ENCODE measurements around the gene DPY30. TPM values are rescaled to one million over a fixed set of nuclear protein-coding genes. Genes with fewer than 3 reads are reported as not detected.

Gene DPY30
- total RNA-seq, 1 experiment from 2014 or later, result 105 TPM

- no TSS peak for BruUV-seq (replicated peaks)
- no peaks in the 10 kb centered on the region for H3K9me3 ChIP-seq (ENCODE audit: control insufficient read depth, insufficient read depth, low read depth, low read length)
- ChIA-PET CTCF (no interaction called here), POLR2A (no interaction called here)
- H3K27me3 ChIP-seq (ENCODE audit: control insufficient read depth, insufficient read depth, low read length), result no peaks in the 10 kb centered on the region
- in situ Hi-C loops (cut with HindIII; ENCODE audit: low pct_unique_long_range_greater_than_20kb, low sequenced_read_pairs), result no loop called here
- no peak for DNase-seq (ENCODE audit: low read depth, low spot score)
- no peak for TF ChIP-seq SIN3A (IDR thresholded peaks at IDR 0.05; ENCODE audit: borderline replicate concordance, insufficient read depth, low read depth, low read length)
- TF ChIP-seq TCF7L2 (IDR thresholded peaks at IDR 0.05; ENCODE audit: low read depth, low read length), result no peak
- TF ChIP-seq, protein P1, sequence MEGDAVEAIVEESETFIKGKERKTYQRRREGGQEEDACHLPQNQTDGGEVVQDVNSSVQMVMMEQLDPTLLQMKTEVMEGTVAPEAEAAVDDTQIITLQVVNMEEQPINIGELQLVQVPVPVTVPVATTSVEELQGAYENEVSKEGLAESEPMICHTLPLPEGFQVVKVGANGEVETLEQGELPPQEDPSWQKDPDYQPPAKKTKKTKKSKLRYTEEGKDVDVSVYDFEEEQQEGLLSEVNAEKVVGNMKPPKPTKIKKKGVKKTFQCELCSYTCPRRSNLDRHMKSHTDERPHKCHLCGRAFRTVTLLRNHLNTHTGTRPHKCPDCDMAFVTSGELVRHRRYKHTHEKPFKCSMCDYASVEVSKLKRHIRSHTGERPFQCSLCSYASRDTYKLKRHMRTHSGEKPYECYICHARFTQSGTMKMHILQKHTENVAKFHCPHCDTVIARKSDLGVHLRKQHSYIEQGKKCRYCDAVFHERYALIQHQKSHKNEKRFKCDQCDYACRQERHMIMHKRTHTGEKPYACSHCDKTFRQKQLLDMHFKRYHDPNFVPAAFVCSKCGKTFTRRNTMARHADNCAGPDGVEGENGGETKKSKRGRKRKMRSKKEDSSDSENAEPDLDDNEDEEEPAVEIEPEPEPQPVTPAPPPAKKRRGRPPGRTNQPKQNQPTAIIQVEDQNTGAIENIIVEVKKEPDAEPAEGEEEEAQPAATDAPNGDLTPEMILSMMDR (IDR thresholded peaks at IDR 0.05), result no peak
- TF ChIP-seq, protein P2, sequence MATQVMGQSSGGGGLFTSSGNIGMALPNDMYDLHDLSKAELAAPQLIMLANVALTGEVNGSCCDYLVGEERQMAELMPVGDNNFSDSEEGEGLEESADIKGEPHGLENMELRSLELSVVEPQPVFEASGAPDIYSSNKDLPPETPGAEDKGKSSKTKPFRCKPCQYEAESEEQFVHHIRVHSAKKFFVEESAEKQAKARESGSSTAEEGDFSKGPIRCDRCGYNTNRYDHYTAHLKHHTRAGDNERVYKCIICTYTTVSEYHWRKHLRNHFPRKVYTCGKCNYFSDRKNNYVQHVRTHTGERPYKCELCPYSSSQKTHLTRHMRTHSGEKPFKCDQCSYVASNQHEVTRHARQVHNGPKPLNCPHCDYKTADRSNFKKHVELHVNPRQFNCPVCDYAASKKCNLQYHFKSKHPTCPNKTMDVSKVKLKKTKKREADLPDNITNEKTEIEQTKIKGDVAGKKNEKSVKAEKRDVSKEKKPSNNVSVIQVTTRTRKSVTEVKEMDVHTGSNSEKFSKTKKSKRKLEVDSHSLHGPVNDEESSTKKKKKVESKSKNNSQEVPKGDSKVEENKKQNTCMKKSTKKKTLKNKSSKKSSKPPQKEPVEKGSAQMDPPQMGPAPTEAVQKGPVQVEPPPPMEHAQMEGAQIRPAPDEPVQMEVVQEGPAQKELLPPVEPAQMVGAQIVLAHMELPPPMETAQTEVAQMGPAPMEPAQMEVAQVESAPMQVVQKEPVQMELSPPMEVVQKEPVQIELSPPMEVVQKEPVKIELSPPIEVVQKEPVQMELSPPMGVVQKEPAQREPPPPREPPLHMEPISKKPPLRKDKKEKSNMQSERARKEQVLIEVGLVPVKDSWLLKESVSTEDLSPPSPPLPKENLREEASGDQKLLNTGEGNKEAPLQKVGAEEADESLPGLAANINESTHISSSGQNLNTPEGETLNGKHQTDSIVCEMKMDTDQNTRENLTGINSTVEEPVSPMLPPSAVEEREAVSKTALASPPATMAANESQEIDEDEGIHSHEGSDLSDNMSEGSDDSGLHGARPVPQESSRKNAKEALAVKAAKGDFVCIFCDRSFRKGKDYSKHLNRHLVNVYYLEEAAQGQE (IDR thresholded peaks at IDR 0.05; ENCODE audit: insufficient read depth in 1 of 2, low read depth in 2 of 2, low read length in 1 of 2), result no peak
- TF ChIP-seq POLR2AphosphoS5 (IDR thresholded peaks at IDR 0.05; ENCODE audit: low read depth, low read length), result no peak
- H3K27ac ChIP-seq (ENCODE audit: low read length), result no peak overlapping the region
- intact Hi-C loops (cut with micrococcal nuclease; ENCODE audit: unreplicated experiment), result loop anchor here (10.0 kb wide), 1 partner anchor 158 kb away; the partner anchor contains the start of gene SLC30A6
- no peak overlapping the region for H3K4me3 ChIP-seq (ENCODE audit: low read depth in 2 of 2, low read length in 2 of 2)
- no peak for ATAC-seq
- H3K4me1 ChIP-seq (ENCODE audit: control insufficient read depth, insufficient read depth, low read length), result peaks cover 24% of the 10 kb centered on the region
- no peaks in the 10 kb centered on the region; the same call in 1 of the 2 replicates for H3K36me3 ChIP-seq (ENCODE audit: control insufficient read depth, insufficient read depth, low read length)
Observed at GRCh38 chr2:32007121-32007391, 32.5 kb downstream of the DPY30 start.

DNA sequence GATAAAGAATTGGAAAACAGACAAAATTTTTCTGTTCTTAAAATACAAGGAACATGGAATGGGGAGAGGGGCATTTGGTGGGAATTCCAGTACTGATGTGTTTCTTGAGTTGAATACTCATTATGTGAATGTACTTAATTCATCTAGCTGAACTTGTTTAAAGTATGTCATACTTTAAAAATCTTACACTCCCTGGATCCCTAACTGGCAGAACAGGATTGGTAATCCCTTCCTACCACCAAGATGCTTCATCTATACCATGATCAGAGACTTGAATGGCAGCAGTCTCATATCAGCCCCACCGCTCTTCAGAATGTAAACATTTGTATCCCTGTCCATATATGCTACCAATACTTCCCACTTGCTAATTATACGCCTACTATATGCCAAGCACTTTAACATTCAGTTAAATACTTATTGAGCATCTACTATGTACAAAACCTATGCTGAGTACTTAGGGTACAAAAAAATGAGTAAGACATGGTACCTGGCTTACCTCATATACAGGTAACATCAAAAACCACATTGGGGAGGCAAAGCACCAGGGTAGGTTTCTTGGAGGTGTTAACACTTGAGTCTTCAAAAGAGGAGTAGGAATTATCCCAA lies 34.1 kb downstream of the DPY30 start:
- TF ChIP-seq, protein P2 (IDR thresholded peaks at IDR 0.05; ENCODE audit: insufficient read depth in 1 of 2, low read depth in 2 of 2, low read length in 1 of 2), result no peak
- TF ChIP-seq SIN3A (IDR thresholded peaks at IDR 0.05; ENCODE audit: borderline replicate concordance, insufficient read depth, low read depth, low read length) (no peak), TCF7L2 (IDR thresholded peaks at IDR 0.05; ENCODE audit: low read depth, low read length) (no peak), POLR2AphosphoS5 (IDR thresholded peaks at IDR 0.05; ENCODE audit: low read depth, low read length) (no peak)
- TF ChIP-seq, protein P1 (IDR thresholded peaks at IDR 0.05), result no peak
- H3K4me1 ChIP-seq (ENCODE audit: control insufficient read depth, insufficient read depth, low read length), result peaks cover 14% of the 10 kb centered on the region
- DNase-seq (ENCODE audit: low read depth, low spot score) (no peak), ATAC-seq (no peak)
- H3K4me3 ChIP-seq (ENCODE audit: low read depth in 2 of 2, low read length in 2 of 2), result no peak overlapping the region
- intact Hi-C loops (cut with micrococcal nuclease; ENCODE audit: unreplicated experiment), result loop anchor here (10.0 kb wide), 1 partner anchor 159 kb away; the partner anchor contains the start of gene SLC30A6
- no peak overlapping the region for H3K27ac ChIP-seq (ENCODE audit: low read length)
- H3K27me3 ChIP-seq (ENCODE audit: control insufficient read depth, insufficient read depth, low read length), result no peaks in the 10 kb centered on the region
- no TSS peak for BruUV-seq (replicated peaks)
- no peaks in the 10 kb centered on the region for H3K9me3 ChIP-seq (ENCODE audit: control insufficient read depth, insufficient read depth, low read depth, low read length)
- in situ Hi-C loops (cut with HindIII; ENCODE audit: low pct_unique_long_range_greater_than_20kb, low sequenced_read_pairs), result no loop called here
- ChIA-PET CTCF (no interaction called here), POLR2A (no interaction called here)
- H3K36me3 ChIP-seq (ENCODE audit: control insufficient read depth, insufficient read depth, low read length), result no peaks in the 10 kb centered on the region; the same call in 1 of the 2 replicates

Data from Panc1 (cell line).